Measurements from ENCODE around the gene POLR1E.

Gene POLR1E

GRCh38 chr9:37485389-37486255 is at the start of gene POLR1E:
Gene POLR1E (plus strand): TSS chr9:37485948. CDS start chr9:37486048, 100 bp downstream.
- peak; percentile 91 to 97 for DNase-seq (ENCODE audit: low read depth in 2 of 2)

- no peak for DNase-seq (ENCODE audit: low read depth in 2 of 2)
Observed at GRCh38 chr9:37436540-37436939, 49.2 kb upstream of the POLR1E start.

- DNase-seq (ENCODE audit: low read depth in 2 of 2): no peak
Observed at GRCh38 chr9:37437010-37437409, 48.7 kb upstream of the POLR1E start.

DNA sequence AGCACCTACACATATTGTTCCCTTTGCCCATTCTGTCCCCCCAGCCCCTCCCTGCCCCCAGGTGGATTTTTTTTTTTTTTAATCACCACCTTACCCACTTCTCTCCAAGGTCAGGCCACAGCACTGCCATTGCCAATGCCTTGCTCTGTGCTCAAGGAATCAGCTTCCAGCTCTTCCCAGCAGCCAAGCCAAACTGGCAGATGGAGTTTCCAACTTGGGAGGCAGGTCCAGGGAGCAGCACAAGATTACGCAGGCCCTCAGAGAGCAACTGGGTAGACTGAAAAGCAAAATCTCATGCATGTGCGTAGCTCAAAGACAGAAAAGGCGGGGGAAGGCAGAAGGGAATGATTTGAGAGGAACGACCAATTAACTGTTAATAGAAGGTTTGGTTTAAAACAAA is 48.1 kb upstream of the POLR1E start:
- no peak for DNase-seq (ENCODE audit: low read depth in 2 of 2)

DNA sequence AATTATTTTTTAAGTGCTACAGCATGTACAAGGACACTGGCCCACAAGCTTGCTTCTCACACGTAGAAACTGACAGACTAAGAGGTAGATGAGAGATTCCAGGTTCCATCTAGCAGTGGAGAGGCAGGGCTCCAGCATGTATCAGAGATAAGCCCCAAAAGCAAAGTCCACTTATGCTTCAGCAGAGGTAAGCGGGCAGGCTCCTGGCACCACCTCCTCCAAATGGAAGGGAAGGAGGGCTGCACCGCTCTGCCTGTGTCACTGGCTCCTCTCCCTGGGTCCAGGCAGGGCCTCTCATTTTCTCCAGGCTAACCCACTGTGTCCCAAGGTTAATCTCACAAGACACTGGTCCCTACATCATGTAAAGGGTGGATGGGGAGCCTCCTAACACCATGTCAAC is 47.4 kb upstream of the POLR1E start:
- DNase-seq (ENCODE audit: low read depth in 2 of 2): no peak

DNA sequence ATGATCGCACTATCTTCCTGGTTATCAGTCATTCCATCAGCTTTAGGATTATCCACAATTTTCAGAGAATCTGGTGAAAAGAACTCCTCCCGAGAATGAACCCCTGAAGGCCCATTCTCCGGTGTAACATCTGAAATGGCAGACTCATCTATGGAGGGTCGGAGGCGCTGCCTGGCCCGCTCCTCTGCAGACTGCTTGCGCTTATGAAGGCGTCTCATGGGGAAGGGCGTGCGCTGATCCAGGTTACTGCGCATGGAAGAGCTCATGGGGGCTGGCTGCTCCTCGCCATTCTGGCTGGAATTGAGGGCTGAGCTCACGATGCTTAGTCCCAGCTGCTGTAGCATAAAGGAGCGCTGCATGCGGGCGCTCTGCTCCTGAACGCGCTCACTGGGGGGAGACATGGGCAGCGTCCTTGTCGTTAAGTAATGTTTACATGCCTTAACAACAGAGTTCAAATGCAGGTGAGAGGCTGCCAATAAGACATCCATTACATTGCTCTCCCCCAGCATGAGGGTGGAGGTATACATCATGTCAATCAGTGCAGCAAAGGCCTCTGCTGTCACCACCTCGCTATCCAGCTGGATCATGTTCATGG is 43.9 kb upstream of the POLR1E start:
- no peak for DNase-seq (ENCODE audit: low read depth in 2 of 2)

DNA sequence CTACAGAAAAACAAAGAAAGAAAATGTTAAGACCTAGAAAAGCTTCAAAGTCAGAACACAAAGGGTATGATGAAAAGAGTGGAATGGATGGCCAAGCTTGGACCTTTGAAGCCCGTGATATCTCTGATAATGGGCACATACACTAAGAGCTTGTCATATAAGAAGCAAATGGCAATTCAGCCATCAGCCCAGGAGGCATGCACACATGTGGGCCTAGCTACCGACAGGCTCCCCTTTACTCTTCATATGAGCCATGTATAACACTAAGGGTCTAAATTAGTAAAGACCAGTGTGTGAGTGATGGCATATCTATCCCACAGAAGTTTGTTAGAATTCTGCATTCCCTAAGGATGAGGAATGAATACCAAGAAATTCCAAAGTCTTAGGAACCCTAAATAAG is 43.2 kb upstream of the POLR1E start:
- DNase-seq (ENCODE audit: low read depth in 2 of 2): no peak

- DNase-seq (ENCODE audit: low read depth in 2 of 2): no peak
Observed at GRCh38 chr9:37443566-37443965, 42.2 kb upstream of the POLR1E start.

DNA sequence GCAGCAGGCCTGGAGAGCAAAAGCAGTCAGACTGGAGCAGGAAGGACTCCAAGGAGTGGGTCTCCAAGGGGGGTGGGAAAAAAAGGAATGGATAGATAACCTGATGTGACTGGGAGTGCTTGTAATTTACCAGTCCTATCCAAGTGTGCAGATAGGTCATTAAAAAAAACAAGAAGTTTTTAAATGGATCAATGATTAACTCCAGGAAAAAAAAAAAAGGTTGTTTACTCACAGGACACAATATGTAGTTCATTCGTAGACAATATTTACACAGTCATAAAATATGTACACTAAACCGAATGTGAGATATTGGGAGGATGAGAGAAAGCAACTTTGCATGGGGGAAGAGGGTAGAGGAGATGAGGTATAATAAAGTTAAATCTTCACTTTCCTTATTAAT is 40.9 kb upstream of the POLR1E start:
- no peak for DNase-seq (ENCODE audit: low read depth in 2 of 2)

- no peak for DNase-seq (ENCODE audit: low read depth in 2 of 2)
Observed at GRCh38 chr9:37445832-37446231, 39.9 kb upstream of the POLR1E start.

- DNase-seq (ENCODE audit: low read depth in 2 of 2): no peak
Observed at GRCh38 chr9:37446401-37446800, 39.3 kb upstream of the POLR1E start.

DNA sequence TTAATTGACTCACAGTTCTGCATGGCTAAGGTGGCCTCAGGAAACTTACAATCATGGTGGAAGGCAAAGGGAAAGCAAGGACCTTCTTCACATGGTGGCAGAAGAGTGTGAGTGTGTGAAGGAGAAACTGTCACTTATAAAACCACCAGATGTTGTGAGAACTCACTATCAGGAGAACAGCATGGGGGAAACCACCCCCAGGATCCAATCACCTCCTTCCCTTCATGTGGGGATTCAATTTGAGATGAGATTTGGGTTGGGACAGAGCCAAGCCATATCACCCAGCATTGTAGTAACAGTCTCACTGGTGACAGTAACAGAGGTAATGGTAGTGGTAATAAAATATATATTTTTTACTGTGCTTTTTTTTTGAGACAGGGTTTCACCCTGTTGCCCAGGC is 38.6 kb upstream of the POLR1E start:
- no peak for DNase-seq (ENCODE audit: low read depth in 2 of 2)

DNA sequence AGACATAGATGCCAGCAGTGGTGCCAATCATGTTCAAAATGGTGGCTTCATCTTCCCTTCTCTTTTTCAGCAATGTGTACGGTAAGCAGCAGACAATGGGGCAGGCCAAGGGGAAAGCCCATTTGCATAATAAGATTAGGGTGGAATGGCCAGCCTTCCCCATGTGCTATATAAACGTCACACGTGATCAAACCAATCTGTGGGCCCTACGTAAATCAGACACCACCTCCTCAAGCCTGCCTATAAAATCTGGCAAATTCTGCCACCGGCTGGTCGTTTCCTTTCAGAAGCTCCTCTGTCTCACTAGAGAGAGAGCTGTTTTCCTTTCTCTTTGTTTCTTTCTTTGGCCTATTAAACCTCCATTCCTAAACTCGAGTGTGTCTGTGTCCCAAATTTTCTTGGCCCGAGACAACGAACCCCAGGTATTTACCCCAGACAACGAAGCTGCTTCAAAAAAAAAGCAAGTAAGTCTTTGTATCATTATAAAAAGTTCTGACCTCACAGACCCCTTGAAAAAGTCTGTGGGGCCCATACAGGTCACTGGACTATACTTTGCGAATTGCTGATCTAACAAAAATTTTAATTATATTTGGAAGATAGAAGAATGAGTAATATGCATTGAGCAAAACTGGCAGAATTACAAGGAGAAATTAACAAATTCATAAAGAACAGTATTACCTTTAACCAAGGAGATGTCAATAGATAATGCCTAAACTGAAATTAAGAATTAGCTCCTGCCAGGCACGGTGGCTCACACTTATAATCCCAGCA is 35.7 kb upstream of the POLR1E start:
- no peak for DNase-seq (ENCODE audit: low read depth in 2 of 2)

DNA sequence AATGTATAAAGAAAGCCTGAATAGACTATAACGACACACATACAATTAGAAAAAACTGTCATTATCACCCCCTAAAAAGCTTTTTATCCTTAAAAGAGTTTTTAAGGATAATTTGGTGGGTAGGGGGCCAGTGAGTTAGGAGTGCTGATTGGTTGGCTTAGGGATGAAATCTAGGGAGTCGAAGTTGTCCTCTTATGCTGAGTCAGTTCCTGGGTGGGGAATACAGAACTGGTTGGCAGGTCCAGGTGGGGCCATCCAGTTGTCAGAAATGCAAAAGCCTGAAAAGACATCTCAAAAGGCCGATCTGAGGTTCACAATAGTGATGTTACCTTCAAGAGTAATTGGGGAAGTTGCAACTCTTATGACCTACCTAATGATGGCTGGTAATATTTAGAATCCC is 34.1 kb upstream of the POLR1E start:
- DNase-seq (ENCODE audit: low read depth in 2 of 2): no peak

GRCh38 chr9:37452611-37453010 is 33.1 kb upstream of the POLR1E start:
- DNase-seq (ENCODE audit: low read depth in 2 of 2): no peak

DNA sequence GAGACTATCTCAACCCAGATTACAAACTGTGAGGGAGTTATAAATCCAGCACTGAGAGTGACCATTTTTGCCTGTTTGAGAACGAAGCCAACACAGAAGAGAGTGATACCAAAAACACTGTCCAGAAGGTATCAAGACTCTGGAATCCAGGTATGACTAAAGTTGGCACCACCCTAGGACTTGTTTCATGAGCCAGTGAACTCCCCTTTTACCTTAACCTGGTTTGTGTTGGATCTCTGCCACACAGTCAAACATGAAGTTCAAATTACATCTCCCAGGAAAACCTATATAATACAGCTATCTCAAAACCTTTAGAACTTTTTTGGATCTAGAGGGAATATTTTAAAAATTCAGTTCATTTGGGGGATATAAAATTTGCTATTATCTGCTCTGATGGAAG is 31.9 kb upstream of the POLR1E start:
- DNase-seq (ENCODE audit: low read depth in 2 of 2): no peak

GRCh38 chr9:37454238-37454637 is 31.5 kb upstream of the POLR1E start:
- DNase-seq (ENCODE audit: low read depth in 2 of 2): no peak

DNA sequence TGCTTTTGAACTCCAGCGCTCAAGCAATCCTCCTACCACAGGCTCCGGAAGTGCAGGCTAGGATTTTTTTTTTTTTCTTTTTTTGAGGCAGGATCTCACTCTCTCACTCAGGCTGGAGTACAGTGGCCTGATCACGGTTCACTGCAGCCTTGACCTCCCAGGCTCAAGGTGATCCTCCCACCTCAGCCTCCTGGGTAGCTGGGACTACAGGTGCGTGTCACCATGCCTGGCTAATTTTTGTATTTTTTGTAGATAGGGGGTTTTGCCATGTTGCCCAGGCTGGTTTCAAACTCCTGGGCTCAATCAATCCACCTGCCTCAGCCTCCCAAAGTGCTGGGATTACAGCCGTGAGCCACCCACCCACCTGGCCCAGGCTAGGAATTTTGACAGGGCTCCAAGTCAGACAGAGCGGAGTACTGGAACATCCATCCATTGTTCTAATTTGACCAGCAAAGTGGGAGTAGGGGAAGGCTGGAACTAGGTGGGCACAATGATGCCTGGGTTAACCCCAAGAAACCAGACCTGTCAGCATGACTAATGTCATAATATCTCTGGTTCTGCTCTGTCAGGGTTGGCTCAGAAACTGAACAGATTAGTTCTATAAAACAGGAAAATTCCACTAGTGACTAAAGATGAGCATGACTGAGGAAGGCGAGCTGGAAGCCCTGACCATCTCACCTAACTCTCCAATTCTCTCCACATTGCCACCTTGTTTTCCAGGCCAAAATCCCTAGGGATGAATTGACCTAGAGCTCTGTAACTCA is 29.7 kb upstream of the POLR1E start:
- DNase-seq (ENCODE audit: low read depth in 2 of 2): no peak

DNA sequence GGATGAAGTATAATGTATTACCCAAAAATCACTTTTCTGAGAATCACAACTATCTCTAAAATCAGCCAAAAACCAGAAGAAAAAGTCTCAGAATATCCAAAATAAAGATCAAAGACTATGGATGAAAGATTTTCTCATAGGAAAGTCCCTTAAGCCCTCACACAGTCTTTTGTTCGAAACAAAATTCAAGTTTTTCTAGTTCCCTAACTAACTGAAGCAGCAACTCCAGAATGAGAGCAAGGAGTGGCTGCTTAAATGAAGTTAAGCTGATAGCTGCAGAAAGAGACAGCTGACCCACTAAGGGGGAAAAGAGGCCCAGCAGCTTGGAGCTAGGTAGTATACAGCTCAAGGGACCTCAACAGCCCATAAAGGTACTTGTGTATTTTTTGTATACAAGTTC is 28.9 kb upstream of the POLR1E start:
- DNase-seq (ENCODE audit: low read depth in 2 of 2): no peak

GRCh38 chr9:37464006-37464405 is 21.7 kb upstream of the POLR1E start:
- DNase-seq (ENCODE audit: low read depth in 2 of 2): no peak

DNA sequence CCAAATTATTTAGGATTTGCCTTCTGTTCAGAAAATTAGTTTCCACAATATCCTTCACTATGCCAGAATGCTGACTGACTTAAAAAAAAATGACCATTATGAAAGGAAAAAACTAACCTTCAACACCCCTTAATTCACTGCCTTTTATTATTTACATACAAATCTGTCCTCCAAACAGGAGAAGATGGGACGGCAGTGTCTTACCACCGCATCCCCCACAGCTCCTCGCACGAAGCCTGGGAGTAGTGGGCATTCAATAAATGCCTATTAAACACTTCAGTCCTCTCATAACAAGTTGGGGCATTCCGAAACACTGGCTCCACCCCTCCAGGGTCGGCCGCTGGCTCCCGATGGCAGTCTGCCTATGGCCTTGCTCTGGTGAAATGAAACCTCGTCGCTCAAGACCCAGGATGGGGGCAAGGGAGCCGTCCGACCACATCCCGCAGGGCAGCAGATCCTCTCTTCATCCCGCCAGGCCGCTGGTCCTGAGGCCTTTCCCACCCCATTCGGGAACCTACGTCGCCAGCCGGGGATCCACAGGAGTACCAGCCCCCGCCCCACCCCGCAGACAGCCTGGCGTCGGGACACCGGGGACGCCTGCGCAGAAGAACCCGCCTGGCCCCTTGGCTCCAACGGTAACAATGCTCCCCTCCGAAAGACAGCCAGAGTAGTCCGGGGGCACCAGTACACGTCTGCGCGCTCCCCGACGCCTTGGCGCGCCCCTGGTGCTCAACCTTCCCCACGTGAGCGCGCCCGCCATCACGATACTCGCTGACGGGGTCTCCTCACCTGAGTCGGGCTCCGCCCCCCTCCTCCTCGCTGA is 21.1 kb upstream of the POLR1E start:
- DNase-seq (ENCODE audit: low read depth in 2 of 2): peak; percentile 13 to 40
